ENCODE measurements around the gene NCCRP1.
A peak's percentile ranks its signal among the peaks of the same experiment; 100 is the strongest.

NCCRP1 gene

DNA sequence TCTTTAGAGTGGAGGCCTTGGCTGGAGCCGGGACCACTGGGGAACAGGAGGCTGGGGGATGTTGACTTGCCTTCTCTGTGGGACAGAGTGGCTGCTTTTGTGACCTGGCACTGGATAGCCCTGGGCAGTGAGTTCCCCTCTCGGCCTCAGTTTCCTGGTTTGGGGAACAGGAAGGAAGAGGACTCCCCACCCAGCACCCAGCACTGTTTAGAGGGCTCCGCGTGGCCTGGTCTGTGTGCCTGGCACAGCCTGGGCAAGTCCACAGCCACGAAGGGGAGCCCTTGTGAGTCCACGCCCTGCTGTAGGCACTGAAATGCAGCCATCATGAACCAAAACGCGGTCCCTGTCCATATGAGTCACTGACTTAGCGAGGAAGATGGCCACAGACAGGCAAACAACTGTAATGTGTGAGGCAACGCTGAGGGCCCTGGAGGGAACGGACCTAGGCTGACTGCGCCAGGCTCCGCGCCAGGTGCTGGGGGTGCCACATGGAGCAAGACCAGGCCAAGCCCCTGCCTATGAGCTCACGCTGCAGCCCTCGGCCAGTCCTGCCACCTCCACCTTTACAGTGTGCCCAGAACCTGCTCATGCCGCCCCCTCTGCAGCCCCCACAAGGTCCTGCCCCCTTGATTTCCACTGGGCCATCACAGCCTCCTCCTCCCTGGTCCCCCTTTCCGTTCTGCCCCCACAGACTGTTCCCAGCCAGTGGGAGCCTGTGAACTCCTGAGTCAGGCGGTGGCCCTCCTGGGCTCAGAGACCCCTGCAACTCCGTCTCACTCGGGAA is 35.7 kb upstream of the NCCRP1 start:
- Histone ChIP-seq H2AFZ (ENCODE audit: low read length) (no peak overlapping the region), H3K36me3 (replicated peaks in 1 of 2; ENCODE audit: control insufficient read depth in 2 of 2, insufficient read depth in 2 of 2, low read length in 2 of 2) (peaks cover 0 to 3% of the 10 kb centered on the region in 2 donors), H4K91ac (ENCODE audit: low read depth, low read length, poor library complexity) (no peak overlapping the region), H2BK15ac (ENCODE audit: low read length) (no peak overlapping the region), H3K27me3 (ENCODE audit: control insufficient read depth in 3 of 3, insufficient read depth in 3 of 3, low read depth in 1 of 3, low read length in 3 of 3) (peaks cover 0 to 2% (median 0%) of the 10 kb centered on the region in 3 experiments), H3K23ac (ENCODE audit: low read depth, low read length, poor library complexity) (peak overlapping the region; percentile 52), H3K4me3 (ENCODE audit: low read length in 2 of 2) (no peak overlapping the region), H3K9ac (ENCODE audit: low read depth, low read length, poor library complexity) (peak overlapping the region; percentile 12), H2BK12ac (ENCODE audit: low read length) (no peak overlapping the region), H4K8ac (ENCODE audit: low read depth, low read length) (peak overlapping the region; percentile 93), H2BK5ac (ENCODE audit: low read length) (no peak overlapping the region), H3K27ac (replicated peaks; ENCODE audit: low read length) (no peak overlapping the region), H3K14ac (ENCODE audit: low read length) (no peak overlapping the region), H3K4ac (ENCODE audit: low read length) (no peak overlapping the region), H2AK5ac (ENCODE audit: low read depth, low read length) (peak overlapping the region; percentile 56), H3K79me1 (ENCODE audit: low read depth, low read length) (peaks cover 22% of the 10 kb centered on the region), H3K18ac (ENCODE audit: low read length) (peak overlapping the region; percentile 13), H3K4me2 (ENCODE audit: insufficient read depth, low read length, poor library complexity, severe bottlenecking) (peak overlapping the region; percentile 18), H3K9me3 (replicated peaks in 1 of 2; ENCODE audit: control insufficient read depth in 2 of 2, insufficient read depth in 1 of 2, low read depth in 1 of 2, low read length in 2 of 2) (peaks cover 0 to 3% of the 10 kb centered on the region in 2 donors), H3K4me1 (ENCODE audit: control insufficient read depth in 2 of 2, insufficient read depth in 1 of 2, low read depth in 1 of 2, low read length in 2 of 2) (peaks cover 5 to 21% of the 10 kb centered on the region in 2 donors), H2BK120ac (ENCODE audit: low read depth, low read length) (no peak overlapping the region)
- no peak for DNase-seq (ENCODE audit: low spot score)
- no CpG with 5 or more reads among the region's 21 CpGs for WGBS, 2 donors (ENCODE audit: extremely low coverage in 2 of 2, insufficient read length in 2 of 2, insufficient replicate concordance in 1 of 2)

DNA sequence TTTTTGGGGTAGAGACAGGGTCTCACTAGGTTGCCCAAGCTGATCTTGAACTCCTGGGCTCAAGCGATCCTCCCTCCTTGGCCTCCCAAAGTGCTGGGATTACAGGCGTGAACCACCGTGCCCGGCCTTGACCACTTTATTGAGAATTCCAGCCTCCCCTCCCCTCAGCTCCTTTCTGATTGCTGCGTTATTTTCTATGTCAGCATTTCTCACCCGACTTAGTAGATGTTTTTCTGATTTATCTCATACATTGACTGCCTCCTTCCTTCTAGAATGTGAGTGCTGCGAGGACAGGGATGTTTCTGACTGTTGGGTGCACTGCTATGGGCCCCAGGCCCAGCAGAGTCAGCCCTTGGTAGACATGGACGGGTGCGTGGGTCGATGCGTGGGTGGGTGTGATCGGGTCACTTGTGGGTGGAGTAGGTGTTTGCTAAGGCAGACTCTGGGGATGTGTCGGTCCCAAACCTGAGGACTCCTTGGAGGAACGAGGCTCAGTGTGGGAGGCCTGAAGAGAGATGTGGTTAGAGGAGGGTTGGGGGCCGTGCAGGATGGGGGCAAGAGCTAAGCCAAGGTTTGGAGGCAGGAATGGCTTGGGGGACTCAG is 34.2 kb upstream of the NCCRP1 start:
- no peak overlapping the region for H2AFZ ChIP-seq (ENCODE audit: low read length)
- no peak overlapping the region for H2BK15ac ChIP-seq (ENCODE audit: low read length)
- H3K23ac ChIP-seq (ENCODE audit: low read depth, low read length, poor library complexity): no peak overlapping the region
- no peak overlapping the region for H3K27ac ChIP-seq (replicated peaks; ENCODE audit: low read length)
- H3K79me1 ChIP-seq (ENCODE audit: low read depth, low read length): peaks cover 20% of the 10 kb centered on the region
- peaks cover 7 to 16% of the 10 kb centered on the region in 2 donors for H3K4me1 ChIP-seq (ENCODE audit: control insufficient read depth in 2 of 2, insufficient read depth in 1 of 2, low read depth in 1 of 2, low read length in 2 of 2)
- H3K4me3 ChIP-seq (ENCODE audit: low read length in 2 of 2): no peak overlapping the region
- H3K9me3 ChIP-seq (replicated peaks in 1 of 2; ENCODE audit: control insufficient read depth in 2 of 2, insufficient read depth in 1 of 2, low read depth in 1 of 2, low read length in 2 of 2): peaks cover 0 to 3% of the 10 kb centered on the region in 2 donors
- no peak overlapping the region for H3K18ac ChIP-seq (ENCODE audit: low read length)
- H2BK12ac ChIP-seq (ENCODE audit: low read length): no peak overlapping the region
- H3K27me3 ChIP-seq (ENCODE audit: control insufficient read depth in 3 of 3, insufficient read depth in 3 of 3, low read depth in 1 of 3, low read length in 3 of 3): peaks cover 0 to 2% (median 0%) of the 10 kb centered on the region in 3 experiments
- H3K36me3 ChIP-seq (replicated peaks in 1 of 2; ENCODE audit: control insufficient read depth in 2 of 2, insufficient read depth in 2 of 2, low read length in 2 of 2): peaks cover 0 to 3% of the 10 kb centered on the region in 2 donors
- no peak overlapping the region for H3K4me2 ChIP-seq (ENCODE audit: insufficient read depth, low read length, poor library complexity, severe bottlenecking)
- H3K4ac ChIP-seq (ENCODE audit: low read length): no peak overlapping the region
- H3K9ac ChIP-seq (ENCODE audit: low read depth, low read length, poor library complexity): peak overlapping the region; percentile 15
- no peak overlapping the region for H4K8ac ChIP-seq (ENCODE audit: low read depth, low read length)
- no CpG with 5 or more reads among the region's 15 CpGs for WGBS, 2 donors (ENCODE audit: extremely low coverage in 2 of 2, insufficient read length in 2 of 2, insufficient replicate concordance in 1 of 2)
- no peak overlapping the region for H3K14ac ChIP-seq (ENCODE audit: low read length)
- no peak for DNase-seq (ENCODE audit: low spot score)
- no peak overlapping the region for H2BK120ac ChIP-seq (ENCODE audit: low read depth, low read length)
- H4K91ac ChIP-seq (ENCODE audit: low read depth, low read length, poor library complexity): no peak overlapping the region
- H2BK5ac ChIP-seq (ENCODE audit: low read length): no peak overlapping the region
- no peak overlapping the region for H2AK5ac ChIP-seq (ENCODE audit: low read depth, low read length)

DNA sequence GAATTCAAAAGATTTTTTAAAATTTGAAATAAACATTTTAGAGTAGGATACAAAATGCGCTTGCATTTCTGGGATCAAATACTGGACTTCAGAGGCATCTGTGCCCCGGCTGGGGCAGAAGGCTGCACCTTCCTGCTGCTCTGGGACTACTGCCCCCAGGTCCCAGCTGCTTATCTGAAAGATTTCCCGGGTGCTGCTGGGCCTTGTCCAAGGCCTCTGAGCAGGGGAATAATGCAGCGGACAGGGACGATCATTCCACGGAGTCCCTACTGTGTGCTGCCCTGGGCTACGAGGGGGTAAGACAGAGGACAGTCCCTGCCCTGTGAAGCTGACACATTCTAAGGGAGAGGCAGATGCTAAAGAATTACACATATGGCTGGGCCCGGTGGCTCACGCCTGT is 33.1 kb upstream of the NCCRP1 start:
- peaks cover 19% of the 10 kb centered on the region for H3K79me1 ChIP-seq (ENCODE audit: low read depth, low read length)
- H2BK12ac ChIP-seq (ENCODE audit: low read length): no peak overlapping the region

DNA sequence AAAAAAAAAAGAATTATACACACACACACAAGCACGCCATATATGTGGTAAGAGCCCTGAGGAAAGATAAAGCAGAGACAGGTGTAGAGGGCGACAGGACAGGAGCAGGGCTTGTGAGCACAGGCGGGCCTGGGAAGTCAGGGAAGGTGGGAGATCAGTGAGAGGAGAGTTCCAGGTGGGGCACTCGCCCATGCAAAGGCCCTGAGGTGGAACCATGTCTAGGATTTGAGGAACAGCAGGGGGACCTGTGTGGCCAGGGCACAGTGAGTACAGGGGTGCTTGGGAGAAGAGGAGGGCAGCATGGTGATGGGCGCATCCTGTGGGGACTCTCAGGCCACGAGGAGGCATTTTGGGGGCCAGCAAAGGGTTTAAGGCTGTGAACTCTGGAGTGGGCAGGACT is 32.5 kb upstream of the NCCRP1 start:
- Histone ChIP-seq H3K27me3 (ENCODE audit: control insufficient read depth in 3 of 3, insufficient read depth in 3 of 3, low read depth in 1 of 3, low read length in 3 of 3) (no peaks in the 10 kb centered on the region), H3K14ac (ENCODE audit: low read length) (no peak overlapping the region)
- DNase-seq (ENCODE audit: low spot score): no peak

More for the DNA sequence above, 33.1 kb upstream of the NCCRP1 start:
- Histone ChIP-seq H2BK15ac (ENCODE audit: low read length) (no peak overlapping the region), H3K27me3 (ENCODE audit: control insufficient read depth in 3 of 3, insufficient read depth in 3 of 3, low read depth in 1 of 3, low read length in 3 of 3) (no peaks in the 10 kb centered on the region), H3K36me3 (replicated peaks in 1 of 2; ENCODE audit: control insufficient read depth in 2 of 2, insufficient read depth in 2 of 2, low read length in 2 of 2) (peaks cover under 1% of the 10 kb centered on the region in 2 donors), H3K9ac (ENCODE audit: low read depth, low read length, poor library complexity) (no peak overlapping the region), H3K4me3 (ENCODE audit: low read length in 2 of 2) (no peak overlapping the region), H4K91ac (ENCODE audit: low read depth, low read length, poor library complexity) (no peak overlapping the region), H2AK5ac (ENCODE audit: low read depth, low read length) (no peak overlapping the region), H2BK5ac (ENCODE audit: low read length) (peak overlapping the region; percentile 45), H2AFZ (ENCODE audit: low read length) (no peak overlapping the region), H3K4me2 (ENCODE audit: insufficient read depth, low read length, poor library complexity, severe bottlenecking) (no peak overlapping the region), H3K27ac (replicated peaks; ENCODE audit: low read length) (no peak overlapping the region), H3K23ac (ENCODE audit: low read depth, low read length, poor library complexity) (no peak overlapping the region), H3K9me3 (replicated peaks in 1 of 2; ENCODE audit: control insufficient read depth in 2 of 2, insufficient read depth in 1 of 2, low read depth in 1 of 2, low read length in 2 of 2) (no peaks in the 10 kb centered on the region), H4K8ac (ENCODE audit: low read depth, low read length) (no peak overlapping the region), H3K4ac (ENCODE audit: low read length) (no peak overlapping the region), H3K14ac (ENCODE audit: low read length) (no peak overlapping the region), H3K18ac (ENCODE audit: low read length) (peak overlapping the region; percentile 41), H2BK120ac (ENCODE audit: low read depth, low read length) (no peak overlapping the region), H3K4me1 (ENCODE audit: control insufficient read depth in 2 of 2, insufficient read depth in 1 of 2, low read depth in 1 of 2, low read length in 2 of 2) (peaks cover 7 to 12% of the 10 kb centered on the region in 2 donors)
- no CpG with 5 or more reads among the region's 9 CpGs for WGBS, 2 donors (ENCODE audit: extremely low coverage in 2 of 2, insufficient read length in 2 of 2, insufficient replicate concordance in 1 of 2)
- DNase-seq (ENCODE audit: low spot score): no peak

More for the DNA sequence above, 32.5 kb upstream of the NCCRP1 start:
- no peak overlapping the region for H3K9ac ChIP-seq (ENCODE audit: low read depth, low read length, poor library complexity)
- no peak overlapping the region for H2BK5ac ChIP-seq (ENCODE audit: low read length)
- H4K8ac ChIP-seq (ENCODE audit: low read depth, low read length): no peak overlapping the region
- H3K4me1 ChIP-seq (ENCODE audit: control insufficient read depth in 2 of 2, insufficient read depth in 1 of 2, low read depth in 1 of 2, low read length in 2 of 2): peaks cover 7 to 12% of the 10 kb centered on the region in 2 donors
- no peak overlapping the region for H2AFZ ChIP-seq (ENCODE audit: low read length)
- H3K4ac ChIP-seq (ENCODE audit: low read length): no peak overlapping the region
- H3K23ac ChIP-seq (ENCODE audit: low read depth, low read length, poor library complexity): no peak overlapping the region
- no peak overlapping the region for H2BK120ac ChIP-seq (ENCODE audit: low read depth, low read length)
- no peak overlapping the region for H3K4me2 ChIP-seq (ENCODE audit: insufficient read depth, low read length, poor library complexity, severe bottlenecking)
- no peak overlapping the region for H3K27ac ChIP-seq (replicated peaks; ENCODE audit: low read length)
- H2AK5ac ChIP-seq (ENCODE audit: low read depth, low read length): no peak overlapping the region
- H3K4me3 ChIP-seq (ENCODE audit: low read length in 2 of 2): no peak overlapping the region
- no peaks in the 10 kb centered on the region for H3K9me3 ChIP-seq (replicated peaks in 1 of 2; ENCODE audit: control insufficient read depth in 2 of 2, insufficient read depth in 1 of 2, low read depth in 1 of 2, low read length in 2 of 2)
- H3K18ac ChIP-seq (ENCODE audit: low read length): peak overlapping the region; percentile 35
- H4K91ac ChIP-seq (ENCODE audit: low read depth, low read length, poor library complexity): no peak overlapping the region
- peaks cover 2 to 4% of the 10 kb centered on the region in 2 donors for H3K36me3 ChIP-seq (replicated peaks in 1 of 2; ENCODE audit: control insufficient read depth in 2 of 2, insufficient read depth in 2 of 2, low read length in 2 of 2)
- H2BK15ac ChIP-seq (ENCODE audit: low read length): no peak overlapping the region
- WGBS, 2 donors (ENCODE audit: extremely low coverage in 2 of 2, insufficient read length in 2 of 2, insufficient replicate concordance in 1 of 2): no CpG with 5 or more reads among the region's 6 CpGs
- H2BK12ac ChIP-seq (ENCODE audit: low read length): peak overlapping the region; percentile 22
- H3K79me1 ChIP-seq (ENCODE audit: low read depth, low read length): peaks cover 15% of the 10 kb centered on the region

Measured in neuronal stem cell (in vitro differentiated cells).